Duodenal mucosa (tissue), 2 donors: ENCODE results near the gene MAP1LC3B2.

Source experiments
- H3K27ac ChIP-seq: one replicate; pipeline ENCODE4 v1.7.0; 2013; ENCODE audit warnings: low read depth, low read length
- H3K27me3 ChIP-seq, 2 donors: one replicate each; pipeline ENCODE4 v1.7.0; 2013; ENCODE audit warnings: low read length in 2 of 2, control low read depth in 1 of 2; ENCODE audit not compliant: insufficient read depth in 2 of 2, control insufficient read depth in 1 of 2
- H3K36me3 ChIP-seq, 2 donors: one replicate each; pipeline ENCODE4 v1.7.0; 2013; ENCODE audit warnings: low read length in 2 of 2, control low read depth in 1 of 2; ENCODE audit not compliant: insufficient read depth in 2 of 2, control insufficient read depth in 1 of 2
- H3K4me1 ChIP-seq, 2 donors: one replicate each; pipeline ENCODE4 v1.7.0; 2013; ENCODE audit warnings: low read length in 2 of 2, control low read depth in 1 of 2; ENCODE audit not compliant: insufficient read depth in 2 of 2, control insufficient read depth in 1 of 2
- H3K4me3 ChIP-seq, 2 donors: one replicate each; pipeline ENCODE4 v1.7.0; 2013; ENCODE audit warnings: low read length in 2 of 2, low read depth in 1 of 2
- H3K9ac ChIP-seq, 2 donors: one replicate each; pipeline ENCODE4 v1.7.0; 2013; ENCODE audit warnings: low read length in 2 of 2, low read depth in 1 of 2
- H3K9me3 ChIP-seq, 2 donors: one replicate each; pipeline ENCODE4 v1.7.0; 2013; ENCODE audit warnings: low read length in 2 of 2, control low read depth in 1 of 2; ENCODE audit not compliant: control insufficient read depth in 1 of 2

MAP1LC3B2 gene

DNA sequence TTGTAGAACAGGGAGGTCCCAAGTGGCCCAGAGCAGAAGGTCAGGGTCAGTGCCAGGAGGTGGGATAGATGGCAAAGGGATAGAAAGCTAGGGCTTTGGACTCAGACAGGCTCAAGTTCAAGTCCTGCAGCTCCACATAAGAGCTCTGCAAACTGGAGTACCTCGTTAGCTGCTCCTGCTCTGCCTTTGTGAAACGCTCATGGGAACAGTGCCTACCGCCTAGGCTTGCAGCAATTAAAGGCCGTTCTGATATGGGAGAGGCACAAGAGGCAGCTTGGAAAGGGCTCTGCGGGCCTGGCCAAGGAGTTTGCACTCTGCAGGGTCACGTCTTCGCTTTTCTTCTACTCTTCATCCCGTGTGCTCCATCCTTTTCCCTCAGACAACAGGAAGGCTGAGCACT is 54.1 kb downstream of the MAP1LC3B2 start:
- H3K4me1 ChIP-seq: no peaks in the 10 kb centered on the region
- H3K9ac ChIP-seq: no peak overlapping the region
- H3K27ac ChIP-seq: no peak overlapping the region
- peaks cover 0 to 3% of the 10 kb centered on the region in 2 donors for H3K9me3 ChIP-seq
- no peak overlapping the region for H3K4me3 ChIP-seq
- no peaks in the 10 kb centered on the region for H3K27me3 ChIP-seq
- H3K36me3 ChIP-seq: no peaks in the 10 kb centered on the region

DNA sequence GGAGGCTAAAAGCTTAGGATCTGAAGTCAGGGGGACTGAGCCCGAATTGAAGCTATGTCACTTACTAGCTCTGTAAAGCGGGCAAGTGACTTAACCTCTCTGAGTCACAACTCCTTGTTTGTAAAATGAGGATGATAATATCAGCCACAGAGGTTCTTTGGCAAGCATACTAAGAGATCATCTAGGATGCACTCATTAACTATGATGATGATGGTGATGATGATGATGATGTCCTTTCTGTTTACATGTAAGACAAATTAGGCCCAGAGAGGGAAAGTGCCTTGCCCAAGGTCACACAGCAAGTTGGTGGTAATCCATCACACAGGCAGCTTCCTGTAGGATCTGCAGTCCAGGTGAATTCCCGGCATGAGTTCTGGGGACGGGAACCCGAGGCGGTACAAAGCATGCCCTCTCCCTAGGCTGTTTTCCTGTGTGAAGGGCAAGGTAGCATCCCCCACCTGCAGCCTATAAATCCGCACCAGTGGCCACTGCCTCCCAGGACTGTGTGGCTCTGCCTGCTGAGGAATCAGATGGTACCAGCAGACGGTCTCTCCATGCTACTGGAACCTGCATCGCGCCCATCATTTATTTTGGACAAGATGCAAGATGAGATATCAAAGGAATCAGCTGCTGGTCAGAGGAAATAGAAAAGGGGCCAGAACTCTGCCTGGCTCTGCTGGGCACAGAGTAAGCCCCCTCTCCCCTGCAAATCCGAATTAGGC is 55.2 kb downstream of the MAP1LC3B2 start:
- no peak overlapping the region for H3K27ac ChIP-seq
- H3K9ac ChIP-seq: no peak overlapping the region
- no peaks in the 10 kb centered on the region for H3K27me3 ChIP-seq

DNA sequence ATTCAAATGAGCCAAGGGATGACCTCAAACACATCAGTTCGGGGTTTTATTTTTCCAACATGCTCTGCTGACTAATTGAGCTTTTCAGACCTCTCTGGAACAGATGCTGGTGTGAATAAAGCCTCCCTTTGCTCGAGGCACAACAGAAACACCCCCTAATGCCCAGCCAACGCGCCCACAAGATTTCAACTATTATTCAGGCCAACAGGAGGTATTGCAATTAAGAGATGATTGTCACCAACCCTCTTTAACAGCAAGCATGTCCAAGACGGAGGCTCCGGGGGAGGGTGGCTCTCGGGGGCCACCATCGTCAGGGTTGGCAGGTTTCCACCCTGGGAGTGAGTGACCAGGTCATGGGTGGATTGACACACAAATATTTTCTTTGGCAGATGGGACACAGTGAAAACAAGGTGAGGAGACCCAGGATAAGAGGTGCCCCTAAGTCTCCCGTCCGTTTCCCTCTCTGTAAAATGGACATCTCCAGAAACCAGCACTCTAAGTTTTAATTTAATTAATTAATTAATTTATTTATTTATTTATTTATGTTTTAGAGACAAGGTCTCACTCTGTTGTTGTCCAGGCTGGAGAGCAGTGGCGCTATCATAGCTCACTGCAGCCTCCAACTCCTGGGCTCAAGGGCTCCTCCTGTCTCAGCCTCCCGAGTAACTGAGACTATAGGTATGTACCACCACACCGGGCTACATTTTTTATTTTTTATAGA is 56.1 kb downstream of the MAP1LC3B2 start:
- no peaks in the 10 kb centered on the region for H3K36me3 ChIP-seq
- H3K9me3 ChIP-seq: peaks cover 0 to 5% of the 10 kb centered on the region in 2 donors
- no peaks in the 10 kb centered on the region for H3K4me1 ChIP-seq
- no peak overlapping the region for H3K9ac ChIP-seq
- H3K4me3 ChIP-seq: no peak overlapping the region
- H3K27me3 ChIP-seq: no peaks in the 10 kb centered on the region
- H3K27ac ChIP-seq: no peak overlapping the region

More for the DNA sequence above, 55.2 kb downstream of the MAP1LC3B2 start:
- H3K4me1 ChIP-seq: no peaks in the 10 kb centered on the region
- no peaks in the 10 kb centered on the region for H3K36me3 ChIP-seq
- no peak overlapping the region for H3K4me3 ChIP-seq
- peaks cover 0 to 5% of the 10 kb centered on the region in 2 donors for H3K9me3 ChIP-seq

DNA sequence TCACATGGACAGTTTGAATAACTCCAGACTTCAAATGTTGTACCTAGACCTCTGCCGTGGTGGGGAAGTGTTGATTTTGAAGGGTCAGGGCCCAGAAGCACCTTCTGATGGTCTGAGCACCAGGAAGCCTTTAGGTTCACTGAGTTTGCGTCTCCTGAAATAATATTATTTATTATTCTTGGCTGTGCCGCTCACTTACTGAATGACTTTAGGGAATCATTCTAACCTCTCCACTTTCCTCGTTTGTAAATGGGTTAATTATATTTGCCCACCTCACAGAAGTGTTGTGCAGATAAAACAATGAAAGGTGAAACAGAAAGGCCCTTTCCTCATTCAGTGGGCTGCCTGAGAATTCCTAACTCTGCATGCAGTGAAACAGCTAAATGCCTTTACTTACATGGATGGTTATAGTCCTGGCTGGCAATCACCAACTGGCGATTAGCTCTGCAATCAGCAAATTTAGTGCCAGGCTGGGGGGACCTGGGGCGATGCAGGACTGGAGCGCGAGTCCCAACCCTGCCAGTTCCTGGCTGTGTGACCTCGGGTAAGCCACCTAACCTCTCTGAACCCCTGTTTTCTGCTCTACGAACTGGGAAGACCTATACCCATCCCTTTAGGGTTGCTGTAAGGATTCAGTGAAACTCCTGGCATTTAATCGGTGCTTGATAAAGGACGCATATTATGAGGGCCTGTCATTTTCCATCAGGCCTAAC is 57.5 kb downstream of the MAP1LC3B2 start:
- no peak overlapping the region for H3K27ac ChIP-seq
- no peaks in the 10 kb centered on the region for H3K27me3 ChIP-seq
- H3K9ac ChIP-seq: no peak overlapping the region
- H3K9me3 ChIP-seq: peaks cover 0 to 5% of the 10 kb centered on the region in 2 donors
- no peak overlapping the region for H3K4me3 ChIP-seq
- H3K36me3 ChIP-seq: no peaks in the 10 kb centered on the region
- no peaks in the 10 kb centered on the region for H3K4me1 ChIP-seq

DNA sequence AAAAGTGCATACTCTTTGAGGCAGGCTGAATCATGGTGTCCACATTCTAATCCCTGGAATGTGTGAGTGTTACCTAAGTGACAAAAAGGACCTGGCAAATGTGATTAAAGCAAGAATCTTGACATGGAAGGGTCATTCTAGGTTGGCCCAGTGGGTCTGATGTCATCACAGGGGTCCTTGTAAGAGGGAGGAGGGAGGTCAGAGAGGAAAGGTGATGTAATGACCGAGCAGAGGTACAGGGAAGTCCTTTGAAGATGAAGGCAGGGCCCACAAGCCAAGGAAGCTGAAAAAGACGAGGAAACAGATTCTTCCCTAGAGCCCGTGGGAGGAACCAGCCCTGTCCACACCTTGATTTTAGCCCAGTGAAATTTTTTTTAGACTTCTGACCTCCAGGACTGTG is 60.1 kb downstream of the MAP1LC3B2 start:
- Histone ChIP-seq H3K4me1 (no peaks in the 10 kb centered on the region), H3K4me3 (no peak overlapping the region), H3K9me3 (peaks cover 5 to 10% of the 10 kb centered on the region in 2 donors), H3K9ac (no peak overlapping the region), H3K36me3 (no peaks in the 10 kb centered on the region), H3K27ac (no peak overlapping the region), H3K27me3 (no peaks in the 10 kb centered on the region)

DNA sequence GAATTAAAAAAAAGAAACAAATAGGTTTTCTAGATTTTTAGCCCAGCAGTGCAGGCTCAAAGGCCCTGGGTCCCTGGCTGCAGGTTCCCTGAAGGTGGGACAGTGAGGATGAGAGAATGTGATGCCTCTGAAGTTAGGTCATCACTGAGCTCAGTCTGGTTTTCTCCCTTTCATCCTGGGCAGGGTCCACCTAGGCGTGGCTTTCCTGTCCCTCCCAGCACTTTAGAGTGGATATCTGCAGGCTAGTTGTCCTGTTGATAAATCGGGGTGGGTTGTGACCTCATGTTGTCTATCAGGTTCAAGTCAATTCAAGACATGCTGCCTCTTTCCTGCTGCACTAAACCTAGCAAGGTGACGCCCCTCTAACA is 60.9 kb downstream of the MAP1LC3B2 start:
- no peaks in the 10 kb centered on the region for H3K4me1 ChIP-seq
- no peak overlapping the region for H3K27ac ChIP-seq
- peaks cover 5 to 10% of the 10 kb centered on the region in 2 donors for H3K9me3 ChIP-seq
- no peak overlapping the region for H3K4me3 ChIP-seq
- H3K9ac ChIP-seq: no peak overlapping the region
- no peaks in the 10 kb centered on the region for H3K27me3 ChIP-seq
- no peaks in the 10 kb centered on the region for H3K36me3 ChIP-seq

DNA sequence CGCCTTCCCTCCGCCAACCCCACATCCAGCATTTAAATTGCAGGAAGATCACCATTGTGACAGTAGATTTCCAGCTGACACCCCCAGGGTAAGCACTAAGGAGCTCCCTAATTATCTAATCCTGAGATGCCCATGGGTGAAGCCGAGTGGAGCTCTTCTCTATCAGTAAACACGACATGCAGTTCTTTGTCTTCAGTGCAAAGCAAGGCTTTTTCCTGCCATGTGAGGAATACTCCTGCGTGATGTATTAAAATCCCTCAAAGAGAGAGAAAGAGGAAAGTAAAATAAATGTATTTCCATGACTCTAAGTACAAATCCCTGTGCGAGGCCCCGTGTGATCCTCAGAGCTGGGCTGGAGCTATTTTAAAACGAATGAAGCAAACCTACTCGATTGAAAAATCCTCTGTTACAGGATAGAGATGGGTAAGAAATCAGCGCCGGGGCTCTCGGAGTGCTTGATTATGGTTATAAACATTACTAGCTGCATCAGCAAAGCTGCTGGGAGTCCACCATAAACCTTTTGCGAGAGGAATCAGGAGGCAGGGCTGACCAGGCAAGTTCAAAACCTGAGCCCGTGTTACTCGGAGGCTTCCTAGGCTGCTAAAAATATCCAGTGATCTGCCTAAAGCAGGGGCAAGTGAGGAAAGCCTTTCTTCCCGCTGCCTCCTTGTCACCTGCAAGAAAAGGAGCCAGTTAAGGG is 61.5 kb downstream of the MAP1LC3B2 start:
- Histone ChIP-seq H3K27me3 (no peaks in the 10 kb centered on the region), H3K9ac (no peak overlapping the region), H3K36me3 (no peaks in the 10 kb centered on the region), H3K4me3 (no peak overlapping the region), H3K9me3 (peaks cover 5 to 10% of the 10 kb centered on the region in 2 donors), H3K27ac (no peak overlapping the region), H3K4me1 (no peaks in the 10 kb centered on the region)

DNA sequence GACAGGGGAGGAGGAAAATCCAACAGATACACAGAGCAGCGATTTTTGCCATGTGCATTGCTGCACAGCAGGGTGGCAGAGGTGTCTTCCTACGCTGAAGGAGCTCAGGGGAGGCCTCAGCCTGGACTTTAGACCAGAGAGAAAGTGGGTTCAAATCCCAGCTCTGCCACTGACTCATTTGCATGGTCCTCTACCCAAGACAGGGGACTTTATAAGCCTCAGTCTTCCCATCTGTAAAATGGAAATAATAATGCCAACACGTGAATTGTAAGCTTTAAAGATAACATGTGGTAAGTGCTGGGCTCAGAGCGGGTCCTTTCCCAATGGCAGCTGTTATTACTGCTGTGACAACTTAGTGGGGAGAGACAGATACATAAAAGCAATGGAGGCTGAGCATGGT is 62.0 kb downstream of the MAP1LC3B2 start:
- peaks cover 5 to 10% of the 10 kb centered on the region in 2 donors for H3K9me3 ChIP-seq
- H3K4me3 ChIP-seq: no peak overlapping the region
- no peak overlapping the region for H3K9ac ChIP-seq
- no peaks in the 10 kb centered on the region for H3K4me1 ChIP-seq
- no peaks in the 10 kb centered on the region for H3K27me3 ChIP-seq
- no peaks in the 10 kb centered on the region for H3K36me3 ChIP-seq
- no peak overlapping the region for H3K27ac ChIP-seq

DNA sequence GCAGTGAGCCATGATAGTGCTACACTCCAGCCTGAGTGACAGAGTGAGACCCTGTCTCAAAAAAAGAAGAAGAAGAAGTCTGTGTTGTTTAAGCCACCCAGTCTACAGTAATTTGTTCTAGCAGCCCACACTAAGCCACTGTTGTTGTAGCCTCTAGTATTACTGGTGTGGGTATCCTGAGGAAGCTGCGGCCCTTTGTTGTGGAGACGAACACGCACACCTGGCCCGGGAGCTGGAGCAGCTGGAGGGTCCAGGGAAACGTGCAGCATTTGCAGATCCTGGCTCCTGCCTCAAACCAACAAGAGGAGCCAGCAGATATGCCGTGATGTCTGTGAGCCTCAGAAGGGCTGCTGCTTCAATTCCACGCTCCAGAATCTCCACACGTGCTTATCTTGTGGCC is 65.3 kb downstream of the MAP1LC3B2 start:
- Histone ChIP-seq H3K4me3 (no peak overlapping the region), H3K9ac (no peak overlapping the region), H3K36me3 (no peaks in the 10 kb centered on the region), H3K4me1 (no peaks in the 10 kb centered on the region), H3K27ac (no peak overlapping the region), H3K27me3 (no peaks in the 10 kb centered on the region), H3K9me3 (peaks cover 0 to 10% of the 10 kb centered on the region in 2 donors)

DNA sequence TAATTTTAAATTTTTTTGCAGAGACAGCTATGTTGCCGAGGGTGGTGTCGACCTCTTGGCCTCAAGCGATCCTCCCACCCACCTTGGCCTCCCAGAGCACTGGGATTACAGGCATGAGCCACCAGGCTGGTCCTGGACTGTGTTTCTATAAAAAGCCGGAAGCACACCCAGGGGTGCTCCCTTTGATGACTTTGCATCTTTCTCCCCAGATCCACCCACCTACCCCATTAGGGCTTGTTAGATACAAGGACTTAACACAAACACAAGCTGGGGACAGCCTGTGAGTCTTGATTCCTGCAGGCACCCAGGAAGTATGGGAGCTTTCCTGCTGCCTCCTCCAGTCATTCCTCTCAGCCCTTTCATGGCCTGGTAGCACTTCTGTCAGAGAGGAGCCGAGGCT is 67.0 kb downstream of the MAP1LC3B2 start:
- Histone ChIP-seq H3K27ac (no peak overlapping the region), H3K4me3 (no peak overlapping the region), H3K9me3 (peaks cover 0 to 10% of the 10 kb centered on the region in 2 donors), H3K4me1 (no peaks in the 10 kb centered on the region), H3K27me3 (no peaks in the 10 kb centered on the region), H3K36me3 (no peaks in the 10 kb centered on the region), H3K9ac (no peak overlapping the region)
